HG03521 (cell line): ENCODE data around the gene THADA.
"Not testable (repeated sequence)": the region's sequence is repeated elsewhere in the genome, so short reads cannot be mapped to it uniquely, and the experiment has no call there.

Experiments
- ATAC-seq: cut with Tn5 transposase; IDR thresholded peaks from one replicate; pipeline ENCODE4 v1.9.1; 2021; ENCODE audit warnings: mild to moderate bottlenecking, moderate library complexity; ENCODE audit not compliant: unreplicated experiment

Gene THADA

DNA sequence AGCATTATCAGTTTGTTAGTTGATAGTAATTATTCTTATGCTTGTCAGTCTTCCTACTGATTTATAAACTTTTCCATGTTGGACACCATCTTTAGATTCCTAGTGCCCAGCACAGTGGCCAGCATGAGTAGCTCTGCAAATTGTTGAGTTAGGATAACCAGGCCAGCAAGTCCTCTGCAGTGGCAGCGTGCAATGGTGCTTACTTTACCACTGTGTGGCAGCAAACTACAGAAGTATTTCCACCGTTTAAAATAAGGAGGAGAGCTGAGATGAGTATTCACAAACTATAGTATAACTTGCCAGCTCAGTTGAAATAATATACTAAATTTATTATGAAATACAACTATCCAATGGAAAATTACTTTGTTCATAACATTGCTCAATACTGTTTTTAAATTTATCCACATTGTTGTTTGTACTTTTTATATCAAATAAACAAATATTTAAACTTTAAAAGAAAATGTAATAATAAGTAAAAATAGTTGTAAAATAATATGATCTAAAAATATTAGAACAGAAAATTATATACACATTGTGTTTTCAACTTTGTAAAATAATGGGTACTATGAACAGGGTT is 9.3 kb upstream of the THADA start:
- ATAC-seq: no peak

DNA sequence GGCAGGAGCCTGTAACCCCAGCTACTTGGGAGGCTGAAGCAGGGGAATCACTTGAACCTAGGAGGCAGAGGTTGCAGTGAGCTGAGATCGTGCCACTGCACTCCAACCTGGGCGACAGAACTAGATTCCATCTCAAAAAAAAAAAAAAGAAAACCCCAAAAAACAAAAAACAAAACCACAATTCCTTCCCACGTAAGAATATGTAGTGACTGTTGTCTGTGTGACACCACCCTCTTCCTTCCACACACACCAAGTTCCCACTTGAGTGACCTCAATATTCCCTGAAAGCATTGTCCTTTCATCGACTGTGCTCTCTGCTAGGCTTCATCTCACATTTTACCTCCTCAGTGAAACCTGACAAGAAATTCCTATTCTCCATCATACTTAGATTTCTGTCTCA is 8.8 kb upstream of the THADA start:
- no peak for ATAC-seq

GRCh38 chr2:43600596-43600995 is 4.8 kb upstream of the THADA start:
- not testable (repeated sequence) for ATAC-seq

DNA sequence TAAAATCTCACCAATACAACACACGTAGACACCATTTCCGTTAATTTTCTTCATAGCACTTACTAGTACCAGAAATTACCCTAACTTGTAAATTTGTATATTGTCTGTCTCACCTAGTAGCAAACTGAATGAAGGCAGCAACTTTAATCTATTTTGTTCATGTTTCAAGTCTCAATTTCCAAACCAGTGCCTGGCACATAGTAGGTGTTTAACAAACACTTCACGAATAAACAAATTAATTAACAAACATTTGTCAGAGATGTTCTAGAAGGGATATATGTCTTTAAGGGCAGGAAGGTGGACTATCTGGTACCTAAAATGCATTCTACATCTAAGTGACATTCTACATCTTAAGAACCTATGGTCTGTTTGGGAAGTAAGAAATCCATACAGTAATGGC is 963 bp downstream of the THADA start:
- ATAC-seq: no peak

DNA sequence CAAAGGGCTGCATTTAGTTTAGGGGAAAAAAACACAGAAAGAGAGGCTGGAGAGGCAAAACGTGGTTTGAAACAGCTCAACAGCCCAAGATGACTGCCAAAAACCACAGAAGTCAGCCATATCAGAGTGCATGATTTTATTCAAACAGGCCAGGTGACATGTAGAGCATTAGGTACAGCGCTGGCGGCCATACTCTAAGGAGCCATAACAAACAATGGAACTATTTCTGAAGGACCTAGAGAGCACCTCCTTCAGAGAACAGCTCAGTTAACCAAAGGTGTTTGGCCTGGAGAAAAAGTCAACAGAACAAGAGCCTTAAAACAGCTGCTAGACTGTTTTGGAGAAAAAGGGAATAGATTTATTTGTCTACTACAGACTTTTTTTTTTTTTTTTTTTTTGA is 2.6 kb downstream of the THADA start:
- no peak for ATAC-seq

DNA sequence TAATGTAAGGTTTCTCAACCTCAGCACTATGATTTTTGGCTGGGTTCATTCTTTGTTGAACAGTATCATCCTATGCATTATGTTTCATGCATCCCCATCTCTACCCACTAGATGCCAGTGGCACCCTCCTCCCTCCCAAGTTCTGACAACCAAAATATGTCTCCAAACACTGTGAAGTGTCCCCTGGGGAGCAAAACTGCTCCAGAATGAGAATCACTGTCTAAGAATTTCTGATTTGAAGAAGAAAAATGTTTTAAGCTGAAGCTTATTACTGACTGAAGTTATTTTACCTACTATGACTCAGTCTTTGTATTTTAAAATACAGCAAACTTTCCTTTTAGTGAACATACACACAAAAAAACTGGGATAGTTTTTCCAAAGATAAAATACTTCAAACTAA is 3.4 kb downstream of the THADA start:
- ATAC-seq: no peak

DNA sequence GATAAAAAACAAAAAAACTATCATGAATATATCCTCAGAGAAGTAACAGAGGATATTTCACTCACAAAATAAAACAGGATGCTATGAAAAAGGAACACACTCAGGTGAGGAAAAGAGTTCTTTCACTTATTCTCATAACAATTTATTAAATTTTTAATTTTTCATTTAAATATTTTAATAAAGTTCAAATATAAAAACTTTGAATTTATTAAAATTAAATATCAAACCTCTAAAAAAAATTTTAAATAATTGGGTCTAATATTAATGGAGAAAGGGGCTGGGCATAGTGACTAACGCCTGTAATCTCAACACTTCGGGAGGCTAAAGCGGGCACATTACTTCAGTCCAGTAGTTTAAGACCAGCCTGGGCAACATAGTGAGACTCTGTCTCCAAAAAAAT is 10.1 kb downstream of the THADA start:
- no peak for ATAC-seq

GRCh38 chr2:43579275-43579981 is 16.4 kb downstream of the THADA start:
- ATAC-seq: no peak

DNA sequence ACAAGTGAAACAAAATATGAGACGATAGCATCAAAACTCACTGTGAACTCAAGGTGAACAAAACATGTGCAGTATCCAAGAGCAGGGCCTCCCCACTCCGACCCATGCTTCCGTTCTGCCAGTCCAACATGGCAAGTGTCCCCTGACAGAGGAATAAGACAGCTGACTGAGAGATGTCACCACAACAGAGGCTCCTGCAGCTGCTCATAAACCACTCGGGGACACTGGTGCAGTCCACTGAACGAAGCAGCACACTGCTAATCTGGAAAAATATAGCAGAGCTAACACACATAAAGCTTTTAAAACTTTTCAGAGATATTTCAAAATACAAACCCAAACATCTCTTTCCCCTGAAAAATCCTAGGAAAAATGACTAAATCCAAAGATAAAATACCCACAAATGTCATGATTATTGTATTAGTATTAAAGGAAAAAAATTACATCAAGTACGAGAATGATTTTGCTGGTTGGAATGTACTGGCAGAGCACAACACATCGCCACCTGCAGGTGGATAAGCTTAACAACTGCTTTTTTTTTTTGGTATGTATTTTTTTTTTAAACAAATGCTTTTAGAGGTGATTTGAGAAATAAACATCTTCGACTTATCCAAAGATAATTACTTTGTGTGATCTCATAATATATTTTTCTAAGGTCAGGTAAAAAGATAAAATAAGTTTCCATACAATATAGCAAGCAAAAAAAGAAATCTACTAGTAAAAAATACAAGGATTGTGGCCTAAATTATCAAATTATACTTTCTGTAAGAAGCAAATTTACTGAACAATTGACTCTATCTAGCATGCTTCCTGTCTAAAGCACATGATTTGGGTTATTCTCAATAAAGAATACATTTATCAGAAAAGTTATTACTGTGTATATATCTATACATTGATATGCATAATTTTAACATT is 18.6 kb downstream of the THADA start:
- no peak for ATAC-seq

DNA sequence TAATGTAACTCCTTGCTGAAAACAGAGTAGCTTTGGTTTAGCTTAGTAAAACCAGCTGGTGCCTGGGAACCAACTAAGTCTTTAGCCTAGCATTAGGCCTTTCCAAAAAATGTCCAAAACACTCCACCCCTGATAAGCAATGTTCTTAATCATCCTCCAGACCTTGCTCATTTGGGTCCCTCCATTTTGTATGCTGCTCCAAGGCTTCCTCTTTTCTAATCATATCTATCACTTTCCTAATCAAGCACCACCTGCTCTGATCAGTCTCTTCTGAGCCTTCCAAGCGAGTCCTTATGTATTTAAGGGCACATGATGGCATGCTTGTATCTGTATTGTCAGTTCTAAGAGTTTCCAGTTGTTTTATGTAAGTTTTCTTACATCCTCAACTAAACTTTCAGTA is 23.6 kb downstream of the THADA start:
- no peak for ATAC-seq

- peak; percentile 80 for ATAC-seq
Measured at GRCh38 chr2:43569921-43570320, 25.9 kb downstream of the THADA start.

DNA sequence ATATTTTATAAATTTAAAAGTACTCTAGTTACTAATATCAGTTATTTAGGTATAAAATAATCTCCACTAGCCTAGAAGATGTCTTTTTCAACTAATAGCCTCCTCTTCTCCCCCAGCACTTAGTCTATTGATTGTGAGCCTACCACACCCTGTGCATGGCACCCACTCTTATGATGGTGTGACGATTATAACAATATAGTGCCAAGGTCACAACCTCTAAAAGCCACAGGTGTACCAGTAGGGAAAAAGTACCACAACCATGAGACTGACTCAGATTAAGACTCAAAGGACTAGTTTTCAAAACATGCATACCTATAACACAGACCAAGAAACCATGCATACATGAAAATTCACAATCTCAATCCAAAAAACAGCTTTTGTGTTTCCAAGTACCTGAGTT is 27.6 kb downstream of the THADA start:
- no peak for ATAC-seq

GRCh38 chr2:43566461-43566729 is 29.4 kb downstream of the THADA start:
- ATAC-seq: no peak

- ATAC-seq: no peak
Measured at GRCh38 chr2:43563679-43564078, 32.2 kb downstream of the THADA start.

DNA sequence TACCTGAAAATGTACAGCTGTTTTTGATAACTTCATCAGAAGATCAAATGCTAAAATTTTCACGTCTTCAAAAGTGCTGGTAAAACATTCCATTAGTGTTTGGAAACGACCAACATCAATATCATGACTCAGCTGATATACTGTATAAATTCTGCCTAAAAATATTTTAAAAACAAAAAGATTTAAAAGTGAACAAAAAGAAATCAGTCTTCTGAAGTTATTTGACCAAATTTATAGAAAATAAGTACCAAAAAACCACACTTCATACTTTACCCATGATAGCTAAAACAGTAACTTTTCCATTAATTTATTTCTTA is 35.6 kb downstream of the THADA start:
- no peak for ATAC-seq

GRCh38 chr2:43559391-43560230 is 36.2 kb downstream of the THADA start:
- ATAC-seq: peak; percentile 86

DNA sequence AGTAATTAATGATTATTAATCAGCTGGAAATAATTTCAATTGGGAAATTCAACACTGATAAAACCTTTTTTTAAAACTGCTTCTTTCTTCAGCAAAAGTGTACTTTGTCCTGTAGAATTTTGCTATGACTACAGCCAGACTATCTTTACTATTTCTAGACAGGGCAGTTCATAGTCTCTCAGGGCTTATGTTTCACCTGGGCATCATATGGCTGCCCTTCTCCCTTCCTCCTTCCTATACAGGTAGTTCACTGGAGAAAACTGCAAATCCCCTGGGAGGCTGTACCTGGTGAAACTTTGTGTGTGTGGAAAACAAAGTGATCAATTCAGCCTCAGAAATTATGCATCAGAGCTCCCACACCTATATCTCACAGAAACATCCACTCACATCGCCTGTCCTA is 38.6 kb downstream of the THADA start:
- ATAC-seq: no peak

- no peak for ATAC-seq
Measured at GRCh38 chr2:43556256-43556655, 39.6 kb downstream of the THADA start.

- ATAC-seq: no peak
Measured at GRCh38 chr2:43553341-43553855, 42.4 kb downstream of the THADA start.

GRCh38 chr2:43551990-43552389 is 43.8 kb downstream of the THADA start:
- ATAC-seq: no peak

GRCh38 chr2:43548381-43548780 is 47.5 kb downstream of the THADA start:
- not testable (repeated sequence) for ATAC-seq
